ENCODE data around the gene FABP3.

The FABP3 gene

DNA sequence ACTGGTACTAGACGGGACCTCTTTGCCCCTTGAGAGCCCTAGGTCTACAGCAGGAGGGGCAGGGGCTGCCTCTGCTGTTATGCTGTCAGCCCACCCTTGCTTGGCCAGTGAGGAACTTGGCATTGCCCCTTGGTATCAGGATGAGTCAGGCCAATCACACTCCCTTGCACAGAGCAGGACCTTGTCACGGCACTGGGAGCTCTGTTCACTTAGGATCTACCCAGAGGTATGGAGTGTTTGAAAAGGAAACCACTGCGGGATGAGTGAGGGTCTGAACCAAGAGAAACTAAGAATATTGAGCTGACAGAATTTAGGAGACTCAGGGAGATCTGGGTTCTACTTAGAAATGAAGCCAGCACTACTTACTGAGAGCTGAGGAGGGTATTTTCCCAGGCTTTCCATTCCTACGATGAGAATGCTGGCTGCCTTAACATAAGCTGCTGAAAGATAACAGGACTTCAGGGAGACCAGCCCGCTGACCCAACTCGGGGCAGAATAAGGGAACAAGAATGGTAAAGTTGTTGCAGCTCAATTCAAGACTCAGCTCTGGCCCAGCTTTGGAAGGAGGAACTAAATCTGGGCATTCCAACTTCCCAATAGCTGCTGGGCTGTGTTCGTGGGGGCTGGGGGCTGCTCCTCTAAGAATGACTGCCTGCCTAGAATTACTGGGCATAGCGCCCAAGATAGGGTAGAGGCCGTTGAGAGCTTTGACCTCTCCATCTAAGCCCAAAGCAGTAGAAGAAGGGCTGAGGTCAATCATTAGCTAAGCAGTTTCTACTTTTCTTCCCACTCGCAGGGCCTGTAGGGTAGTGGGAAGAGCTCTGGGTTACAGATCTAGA lies 1.5 kb downstream of the FABP3 start:
- FAIRE-seq = no peak

DNA sequence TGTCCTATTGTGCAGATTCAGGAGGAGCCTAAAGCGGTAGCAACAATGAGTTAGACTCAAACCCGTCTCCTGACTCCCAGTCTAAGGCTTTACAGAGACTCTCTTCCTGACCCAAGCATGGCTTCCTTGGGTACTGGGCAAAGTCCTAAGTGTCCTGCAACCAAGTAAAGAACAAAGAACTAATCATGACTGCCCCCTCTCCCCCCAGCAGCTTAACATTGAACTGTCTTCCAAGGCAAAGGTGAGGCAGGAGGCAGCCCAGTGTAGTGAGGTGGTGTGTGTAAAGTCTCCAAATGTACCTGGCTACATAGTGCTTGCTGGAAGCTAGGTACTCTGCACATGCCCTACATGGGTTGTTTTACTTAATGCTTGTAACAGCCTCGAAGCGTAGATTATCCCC lies 2.3 kb downstream of the FABP3 start:
- FAIRE-seq = no peak

DNA sequence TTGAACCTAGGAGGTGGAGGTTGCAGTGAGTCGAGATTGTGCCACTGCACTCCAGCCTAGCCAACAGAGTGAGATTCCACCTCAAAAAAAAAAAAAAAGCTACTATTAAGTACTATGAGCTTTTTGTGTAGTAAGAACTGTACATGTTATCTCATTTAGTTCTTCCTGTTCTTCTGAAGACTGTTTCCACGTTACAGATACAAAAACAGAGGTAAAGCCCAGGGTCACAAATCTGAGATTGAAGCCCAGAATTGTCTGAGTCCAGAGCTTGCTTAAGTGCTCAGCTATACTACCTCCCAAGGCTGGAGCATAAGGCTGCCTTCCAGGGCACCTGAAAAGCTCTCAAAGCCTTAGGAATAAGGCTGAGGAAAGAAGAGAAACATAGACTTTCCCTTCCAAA lies 2.9 kb downstream of the FABP3 start:
- no peak for FAIRE-seq

GRCh38 chr1:31368611-31369107 lies 4.2 kb downstream of the FABP3 start:
- no peak for FAIRE-seq

GRCh38 chr1:31366796-31367195 lies 6.1 kb downstream of the FABP3 start:
- no peak for FAIRE-seq

DNA sequence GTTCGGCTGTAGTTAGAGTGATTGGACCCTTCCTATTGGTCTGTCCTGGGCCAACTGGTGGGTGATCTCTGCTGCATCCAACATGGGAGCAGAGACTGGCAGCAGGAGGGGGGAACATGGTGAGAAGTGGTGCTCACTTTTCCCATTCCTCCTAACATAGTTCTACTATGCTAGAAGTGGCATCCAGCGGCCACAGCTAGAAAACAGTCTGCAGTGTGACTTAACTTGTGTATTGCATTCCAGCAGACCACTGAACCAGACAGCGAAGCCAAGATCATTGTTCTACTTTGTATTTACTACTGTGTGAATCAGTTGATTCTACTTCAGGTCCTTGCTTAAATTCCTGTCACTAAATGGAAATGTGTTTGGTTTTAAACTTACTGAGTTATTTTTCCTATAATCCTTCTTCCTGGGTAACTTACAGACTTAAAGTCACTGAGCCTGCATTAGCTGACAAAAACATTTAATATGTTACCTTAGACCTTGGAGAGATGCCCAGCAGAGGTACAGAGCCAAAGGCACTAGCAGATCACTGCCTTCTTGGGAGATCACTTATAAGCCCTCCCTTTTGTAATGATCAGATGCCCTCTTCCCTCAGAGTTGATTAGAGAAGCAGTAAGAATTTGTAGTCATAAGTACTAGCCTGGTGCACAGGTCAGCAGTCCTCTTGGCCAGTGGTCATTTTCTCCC lies 8.2 kb downstream of the FABP3 start:
- FAIRE-seq = no peak

- no peak for FAIRE-seq
These were observed 10.8 kb downstream of the FABP3 start for GRCh38 chr1:31362032-31362431.

DNA sequence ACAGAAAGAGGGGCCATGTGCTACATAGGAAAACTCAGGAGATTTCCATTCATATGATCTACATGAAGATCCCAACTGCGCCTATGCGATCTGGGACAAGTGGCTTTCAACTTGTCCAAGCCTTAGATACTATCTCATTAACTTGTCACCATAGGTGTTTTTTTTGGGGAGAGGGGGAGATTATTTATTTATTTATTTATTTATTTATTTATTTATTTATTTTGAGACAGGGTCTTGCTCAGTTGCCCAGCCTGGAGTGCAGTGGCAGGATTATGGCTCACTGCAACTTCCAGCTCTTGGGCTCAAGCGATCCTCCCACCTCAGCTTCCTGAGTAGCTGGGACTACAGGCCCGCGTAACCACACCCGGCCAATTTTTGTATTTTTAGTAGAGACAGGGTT lies 11.3 kb downstream of the FABP3 start:
- FAIRE-seq = no peak

- no peak for FAIRE-seq
These were observed 16.4 kb downstream of the FABP3 start for GRCh38 chr1:31356427-31356826.

- FAIRE-seq = no peak
These were observed 18.6 kb downstream of the FABP3 start for GRCh38 chr1:31354283-31354682.

DNA sequence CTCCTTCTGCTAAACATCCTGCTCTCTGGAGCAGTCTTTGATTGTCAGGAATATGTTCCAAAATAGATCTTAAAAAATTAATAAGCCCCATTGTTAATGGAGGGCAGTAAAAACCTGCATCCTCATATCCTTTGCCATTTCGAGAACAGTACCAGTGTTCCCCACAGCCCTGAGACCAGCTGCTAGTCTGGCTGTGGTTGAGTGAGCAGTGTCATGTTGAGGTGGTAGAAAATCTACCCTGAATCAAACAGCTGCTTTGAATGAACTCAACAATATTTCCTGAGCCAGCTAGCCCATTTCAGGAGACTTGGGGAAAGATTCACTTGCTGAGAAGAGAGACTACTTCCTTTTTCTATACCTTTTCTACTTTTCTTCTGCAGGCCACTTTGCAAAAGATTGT lies 24.4 kb downstream of the FABP3 start:
- no peak for FAIRE-seq

DNA sequence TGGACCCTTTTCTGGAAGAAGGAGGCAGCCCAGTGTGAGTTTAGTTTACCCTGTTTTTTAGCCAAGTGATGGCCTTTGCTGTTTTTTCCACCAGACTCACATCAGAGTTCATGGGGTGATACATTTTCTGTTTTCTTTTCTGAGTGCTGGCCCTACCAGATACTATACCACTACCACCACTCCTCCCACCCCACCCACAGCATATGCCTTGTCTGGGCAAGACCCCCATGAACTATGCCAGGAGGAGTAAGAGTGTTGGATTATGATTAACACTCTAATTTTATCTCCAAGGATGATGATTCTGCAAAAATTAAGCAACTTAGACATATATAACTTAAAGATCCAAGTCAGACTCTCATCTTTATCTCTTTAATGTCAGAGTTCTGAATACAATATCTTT lies 26.1 kb downstream of the FABP3 start:
- no peak for FAIRE-seq

DNA sequence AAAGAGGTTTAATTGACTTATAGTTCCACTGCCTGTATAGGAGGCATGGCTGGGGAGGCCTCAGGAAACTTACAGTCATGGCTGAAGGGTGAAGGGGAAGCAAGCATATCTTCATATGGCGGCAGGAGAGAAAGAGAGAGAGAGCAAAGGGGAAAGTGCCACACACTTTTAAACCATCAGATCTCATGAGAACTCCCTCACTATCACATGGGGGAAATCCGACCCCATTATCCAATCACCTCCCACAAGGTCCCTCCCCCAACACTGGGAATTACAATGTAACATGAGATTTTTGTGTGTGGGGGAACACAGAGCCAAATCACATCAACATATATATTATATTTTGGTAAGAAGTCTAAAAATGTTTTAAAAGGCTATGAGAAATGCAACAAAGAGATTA lies 27.2 kb downstream of the FABP3 start:
- no peak for FAIRE-seq

GRCh38 chr1:31344503-31344902 lies 28.4 kb downstream of the FABP3 start:
- FAIRE-seq = no peak

GRCh38 chr1:31336687-31337467 lies 36.0 kb downstream of the FABP3 start:
- no peak for FAIRE-seq

GRCh38 chr1:31335007-31335406 lies 37.9 kb downstream of the FABP3 start:
- peak; percentile 95 for FAIRE-seq

GRCh38 chr1:31327381-31327780 lies 45.5 kb downstream of the FABP3 start:
- FAIRE-seq = no peak

GRCh38 chr1:31326461-31326860 lies 46.4 kb downstream of the FABP3 start:
- no peak for FAIRE-seq

DNA sequence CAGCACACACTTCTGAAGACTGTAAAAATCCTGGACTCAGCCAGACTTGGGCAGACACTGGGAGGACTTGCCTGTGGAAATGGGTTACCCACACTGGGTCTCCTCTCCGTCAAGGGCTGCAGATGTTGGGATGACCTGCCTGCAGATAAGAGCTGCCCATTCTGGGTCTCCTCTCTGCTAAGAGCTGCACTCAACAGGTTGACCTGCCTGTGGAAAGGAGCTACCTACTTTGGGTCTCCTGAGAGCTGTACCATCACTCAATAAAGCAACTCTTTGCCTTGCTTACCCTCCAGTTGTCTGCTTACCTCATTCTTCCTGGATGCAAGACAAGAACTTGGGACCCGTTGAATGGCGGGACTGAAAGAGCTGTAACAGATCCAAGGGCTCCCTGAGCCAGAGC lies 47.9 kb downstream of the FABP3 start:
- no peak for FAIRE-seq

GRCh38 chr1:31324093-31324492 lies 48.8 kb downstream of the FABP3 start:
- no peak for FAIRE-seq

DNA sequence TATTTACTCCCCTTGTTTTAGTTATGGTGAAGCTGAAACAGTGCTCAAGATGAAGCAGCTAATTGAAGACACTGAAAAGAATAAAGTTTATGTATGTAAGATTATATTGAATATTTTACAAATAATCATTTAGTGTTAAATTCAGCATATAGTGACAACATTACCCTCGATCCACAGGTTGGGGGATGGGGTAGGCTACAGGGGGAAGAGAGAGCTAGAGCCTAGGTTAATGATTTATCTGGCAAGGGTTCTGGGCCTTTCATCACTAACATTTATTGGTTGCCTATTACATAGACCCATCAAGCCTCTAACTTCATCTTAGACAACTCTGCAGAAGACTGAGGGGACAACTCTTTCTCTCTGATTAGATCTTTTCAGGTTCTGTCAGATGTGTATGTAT lies 54.7 kb downstream of the FABP3 start:
- no peak for FAIRE-seq

- FAIRE-seq = no peak
These were observed 57.0 kb downstream of the FABP3 start for GRCh38 chr1:31315902-31316301.

Measured in G401.6 (cell line).